ENCODE results near the gene DUOX1. TPM values are rescaled to one million over a fixed set of nuclear protein-coding genes. Genes with fewer than 3 reads are reported as not detected.

The DUOX1 gene
- polyA plus RNA-seq, 1 donor from 2014 or later = 1.4 TPM

Other genes starting within 250 kb of the DUOX1 start
- gene TERB2, start 173.3 kb upstream of the DUOX1 start, polyA plus RNA-seq = not detected
- 20.3 TPM for gene SORD, start 106.8 kb upstream of the DUOX1 start, polyA plus RNA-seq
- gene DUOX2, start 15.8 kb upstream of the DUOX1 start, polyA plus RNA-seq = not detected
- gene DUOXA2, start 15.7 kb upstream of the DUOX1 start, polyA plus RNA-seq = not detected
- not detected for gene DUOXA1, start 115 bp upstream of the DUOX1 start, polyA plus RNA-seq
- gene SHF, start 58.0 kb downstream of the DUOX1 start, polyA plus RNA-seq = 0.85 TPM
- gene SLC28A2, start 122.2 kb downstream of the DUOX1 start, polyA plus RNA-seq = not detected
- 17.8 TPM for gene GATM, start 248.6 kb downstream of the DUOX1 start, polyA plus RNA-seq

All from IgD-negative memory B cell (primary cell).